Smooth muscle cell (in vitro differentiated cells): ENCODE measurements around the gene ABLIM1. TPM values are rescaled to one million over a fixed set of nuclear protein-coding genes. Genes with fewer than 3 reads are reported as not detected.

Source experiments
- DNase-seq: peaks from one replicate; lab custom pipeline; 2025; ENCODE audit not compliant: unreplicated experiment; lab: John Stamatoyannopoulos, UW
- H2AFZ ChIP-seq: fragments of 200-600 bp; sonication (generic); 2 replicates; pipeline ENCODE4 v1.6.0; 2016; ENCODE audit warnings: antibody characterized with exemption, low read depth, mild to moderate bottlenecking
- H3F3A ChIP-seq: fragments of 200-600 bp; sonication (generic); 2 replicates; pipeline ENCODE4 v1.6.0; 2017; ENCODE audit warnings: antibody characterized with exemption, low read depth
- H3K27ac ChIP-seq: fragments of 200-600 bp; sonication (generic); 2 replicates; pipeline ENCODE4 v1.5.1; 2016; ENCODE audit warnings: low read depth, mild to moderate bottlenecking
- H3K27me3 ChIP-seq: fragments of 200-600 bp; sonication (generic); 2 replicates; pipeline ENCODE4 v1.6.1; 2016; ENCODE audit warnings: low read depth, mild to moderate bottlenecking
- H3K36me3 ChIP-seq: fragments of 200-600 bp; sonication (generic); 2 replicates; pipeline ENCODE4 v1.5.1; 2016; ENCODE audit warnings: low read depth
- H3K4me1 ChIP-seq: fragments of 200-600 bp; sonication (generic); 2 replicates; pipeline ENCODE4 v1.5.1; 2016; ENCODE audit warnings: low read depth
- H3K4me2 ChIP-seq: fragments of 200-600 bp; sonication (generic); 2 replicates; pipeline ENCODE4 v1.6.0; 2016; ENCODE audit warnings: mild to moderate bottlenecking
- H3K4me3 ChIP-seq: fragments of 200-600 bp; sonication (generic); 2 replicates; pipeline ENCODE4 v1.5.1; 2016; ENCODE audit warnings: mild to moderate bottlenecking
- H3K79me2 ChIP-seq: fragments of 200-600 bp; sonication (generic); 2 replicates; pipeline ENCODE4 v1.6.0; 2016; ENCODE audit warnings: low read depth, mild to moderate bottlenecking
- H3K9ac ChIP-seq: fragments of 200-600 bp; sonication (generic); 2 replicates; pipeline ENCODE4 v1.6.0; 2016; ENCODE audit warnings: low read depth
- H3K9me3 ChIP-seq: fragments of 200-600 bp; sonication (generic); replicated peaks from 2 replicates; pipeline ENCODE4 v1.5.1; 2016; ENCODE audit warnings: low read depth
- H4K20me1 ChIP-seq: fragments of 200-600 bp; sonication (generic); 2 replicates; pipeline ENCODE4 v1.6.0; 2016; ENCODE audit warnings: low read depth
- CTCF ChIP-seq: fragments of 200-600 bp; sonication (generic); IDR thresholded peaks from 2 replicates; pipeline ENCODE4 v1.5.1; 2017; ENCODE audit warnings: borderline replicate concordance, mild to moderate bottlenecking, antibody characterized with exemption; ENCODE audit not compliant: insufficient read depth, poor library complexity, severe bottlenecking
- WGBS: methylation state at CpG from one replicate; pipeline ENCODE4 v1.1.7; 2016; ENCODE audit warnings: low lambda C conversion rate; 5-methylcytosine and 5-hydroxymethylcytosine counted together
- polyA plus RNA-seq: library from polyadenylated mRNA; unstranded; fragments of >200 nt; fragmentation: Nextera tagmentation; extraction: Ambion mirVana; gene quantifications from 2 replicates; pipeline ENCODE4 v1.2.1, GENCODE V29; 2016
- total RNA-seq: library from RNA; depleted of rRNA; stranded (reverse); fragments of >200 nt; gene quantifications from 2 replicates; pipeline ENCODE4 v1.2.3, GENCODE V29; 2014

Gene ABLIM1
- total and polyA plus RNA-seq, 2 experiments from 2014 or later, result 1.6 to 17.6 TPM

GRCh38 chr10:114506871-114507385, 151.1 kb downstream of the ABLIM1 start:
- no peak overlapping the region for H3K27ac ChIP-seq
- no peak overlapping the region for H3K9ac ChIP-seq
- no peaks in the 10 kb centered on the region for H3K4me1 ChIP-seq
- DNase-seq, result no peak
- no peaks in the 10 kb centered on the region for H3K27me3 ChIP-seq
- H3F3A ChIP-seq, result no peaks in the 10 kb centered on the region
- no peaks in the 10 kb centered on the region for H4K20me1 ChIP-seq
- no peak overlapping the region for H3K4me2 ChIP-seq
- H2AFZ ChIP-seq, result no peak overlapping the region
- no peaks in the 10 kb centered on the region for H3K79me2 ChIP-seq
- no peak for TF ChIP-seq CTCF
- no peaks in the 10 kb centered on the region for H3K36me3 ChIP-seq
- no peaks in the 10 kb centered on the region for H3K9me3 ChIP-seq
- 85% methylated on average over 3 of the region's 3 CpGs for WGBS
- no peak overlapping the region for H3K4me3 ChIP-seq

DNA sequence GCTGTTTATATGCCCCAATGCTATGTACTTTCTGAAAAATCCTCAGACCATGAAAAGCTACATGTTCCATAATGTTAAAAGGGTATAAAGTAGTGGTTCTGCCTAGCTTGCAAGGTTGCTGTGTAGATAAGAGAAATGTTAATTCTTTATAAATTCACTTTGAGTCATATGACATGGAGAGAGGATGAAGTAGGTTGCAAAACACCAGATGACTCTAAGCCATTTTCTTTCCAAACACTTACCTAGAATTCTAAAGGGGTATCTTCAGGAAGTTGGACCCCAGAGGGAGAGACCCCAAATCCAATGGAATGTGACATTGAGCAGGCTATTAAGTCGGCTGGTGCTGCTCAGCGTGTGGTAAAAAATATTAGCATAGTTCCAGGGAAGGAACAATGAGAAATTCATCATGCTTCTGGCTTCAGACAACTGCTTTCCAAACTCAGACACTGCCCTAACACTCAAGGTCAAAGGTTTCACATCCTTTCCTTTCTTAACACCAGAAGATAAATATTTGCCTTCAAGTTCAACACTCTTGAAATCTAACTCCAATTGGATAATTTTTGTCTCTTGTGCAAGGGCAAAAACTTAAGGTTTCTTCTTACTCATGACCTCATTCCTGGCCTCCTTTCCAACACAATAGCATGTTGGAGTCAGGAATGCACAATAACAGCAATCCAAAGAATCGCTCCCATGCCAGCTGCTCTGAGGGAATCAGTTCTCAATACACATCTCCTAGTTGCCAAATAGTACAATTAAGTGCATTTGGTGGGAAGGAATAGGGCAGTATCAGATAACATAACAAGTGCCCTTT, 153.1 kb downstream of the ABLIM1 start:
- Histone ChIP-seq H3K79me2 (no peaks in the 10 kb centered on the region), H3K4me1 (no peaks in the 10 kb centered on the region), H3K27me3 (no peaks in the 10 kb centered on the region), H4K20me1 (no peaks in the 10 kb centered on the region), H3K27ac (no peak overlapping the region), H3K9me3 (no peaks in the 10 kb centered on the region), H3K4me2 (no peak overlapping the region), H3K4me3 (no peak overlapping the region), H3K36me3 (no peaks in the 10 kb centered on the region), H3F3A (no peaks in the 10 kb centered on the region), H3K9ac (no peak overlapping the region), H2AFZ (no peak overlapping the region)
- no peak for TF ChIP-seq CTCF
- 84% methylated on average over 3 of the region's 3 CpGs for WGBS
- no peak for DNase-seq

GRCh38 chr10:114502074-114502473, 156.0 kb downstream of the ABLIM1 start:
- WGBS, result 95% methylated on average over 1 of the region's 1 CpG

More at GRCh38 chr10:114502074-114502473, 156.0 kb downstream of the ABLIM1 start:
- Histone ChIP-seq H3K79me2 (no peaks in the 10 kb centered on the region), H3K4me2 (no peak overlapping the region), H3F3A (no peaks in the 10 kb centered on the region), H2AFZ (no peak overlapping the region), H3K9me3 (no peaks in the 10 kb centered on the region), H3K4me3 (no peak overlapping the region), H3K27ac (no peak overlapping the region), H4K20me1 (no peaks in the 10 kb centered on the region), H3K4me1 (no peaks in the 10 kb centered on the region), H3K9ac (no peak overlapping the region), H3K36me3 (no peaks in the 10 kb centered on the region), H3K27me3 (no peaks in the 10 kb centered on the region)
- DNase-seq, result no peak
- no peak for TF ChIP-seq CTCF
